ENCODE measurements around the gene SPINK6. TPM values are rescaled to one million over a fixed set of nuclear protein-coding genes. Genes with fewer than 3 reads are reported as not detected.

Gene SPINK6
- total and polyA plus RNA-seq, 10 donors, result not detected

GRCh38 chr5:148177207-148177606, 25.6 kb upstream of the SPINK6 start:
- H3K36me3 ChIP-seq, result no peaks in the 10 kb centered on the region
- no peaks in the 10 kb centered on the region for H3K4me1 ChIP-seq
- WGBS, 5 donors, result 30 to 44% (median 41%) methylated on average over 1 of the region's 1 CpG
- peaks cover 0 to 5% (median 0%) of the 10 kb centered on the region in 7 donors for H3K27me3 ChIP-seq (replicated peaks in 1 of 7)
- DNase-seq, result no peak
- no peaks in the 10 kb centered on the region for H3K9me3 ChIP-seq
- no peak overlapping the region for H3K4me3 ChIP-seq
- H3K27ac ChIP-seq, result no peak overlapping the region
- intact Hi-C loops (cut with DNase I; ENCODE audit: low total_unique reads), result no loop called here
- TF ChIP-seq POLR2A (IDR thresholded peaks at IDR 0.05) (no peak), POLR2AphosphoS5 (IDR thresholded peaks at IDR 0.05) (no peak), CTCF (IDR thresholded peaks at IDR 0.05 in 8 of 11, conservative IDR thresholded peaks at IDR 0.05 in 3 of 11) (no peak)

DNA sequence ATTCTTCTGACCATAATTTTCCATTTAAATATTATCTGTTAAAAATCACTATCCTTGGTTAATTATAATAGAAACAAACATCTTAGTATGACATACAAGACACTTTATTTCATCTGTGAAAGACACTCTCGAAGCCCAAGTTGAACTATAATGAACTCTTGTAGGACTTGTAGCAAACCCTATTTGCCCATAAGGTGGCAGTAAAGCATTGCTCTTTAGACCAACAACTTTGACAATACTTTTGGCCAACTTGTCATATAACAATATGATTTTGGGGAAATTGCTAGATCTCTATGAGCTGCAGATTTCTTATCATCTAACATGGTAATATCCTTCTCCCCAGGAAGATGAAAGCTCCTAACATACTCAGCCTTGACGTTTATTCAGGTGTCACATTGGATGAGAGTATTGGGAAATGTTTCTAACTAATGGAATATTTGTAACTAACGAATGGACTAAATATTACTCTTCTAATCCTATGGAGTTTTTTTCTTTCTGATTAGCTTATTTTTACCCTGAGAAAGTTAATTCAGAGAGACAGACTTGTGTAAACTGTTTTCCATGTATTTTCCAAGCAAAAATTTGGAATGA, 23.5 kb upstream of the SPINK6 start:
- no peaks in the 10 kb centered on the region for H3K27me3 ChIP-seq (replicated peaks in 1 of 7)
- no peak overlapping the region for H3K4me3 ChIP-seq
- WGBS, 5 donors, result 35 to 42% (median 37%) methylated on average over 3 of the region's 3 CpGs
- H3K36me3 ChIP-seq, result no peaks in the 10 kb centered on the region
- no peak overlapping the region for H3K27ac ChIP-seq
- DNase-seq, result no peak
- TF ChIP-seq CTCF (IDR thresholded peaks at IDR 0.05 in 8 of 11, conservative IDR thresholded peaks at IDR 0.05 in 3 of 11) (peak in 10 of 11 experiments; percentile 5 to 74 (median 58)), POLR2A (IDR thresholded peaks at IDR 0.05) (no peak)
- H3K9me3 ChIP-seq, result no peaks in the 10 kb centered on the region
- intact Hi-C loops (cut with DNase I; ENCODE audit: low total_unique reads), result no loop called here
- H3K4me1 ChIP-seq, result no peaks in the 10 kb centered on the region

DNA sequence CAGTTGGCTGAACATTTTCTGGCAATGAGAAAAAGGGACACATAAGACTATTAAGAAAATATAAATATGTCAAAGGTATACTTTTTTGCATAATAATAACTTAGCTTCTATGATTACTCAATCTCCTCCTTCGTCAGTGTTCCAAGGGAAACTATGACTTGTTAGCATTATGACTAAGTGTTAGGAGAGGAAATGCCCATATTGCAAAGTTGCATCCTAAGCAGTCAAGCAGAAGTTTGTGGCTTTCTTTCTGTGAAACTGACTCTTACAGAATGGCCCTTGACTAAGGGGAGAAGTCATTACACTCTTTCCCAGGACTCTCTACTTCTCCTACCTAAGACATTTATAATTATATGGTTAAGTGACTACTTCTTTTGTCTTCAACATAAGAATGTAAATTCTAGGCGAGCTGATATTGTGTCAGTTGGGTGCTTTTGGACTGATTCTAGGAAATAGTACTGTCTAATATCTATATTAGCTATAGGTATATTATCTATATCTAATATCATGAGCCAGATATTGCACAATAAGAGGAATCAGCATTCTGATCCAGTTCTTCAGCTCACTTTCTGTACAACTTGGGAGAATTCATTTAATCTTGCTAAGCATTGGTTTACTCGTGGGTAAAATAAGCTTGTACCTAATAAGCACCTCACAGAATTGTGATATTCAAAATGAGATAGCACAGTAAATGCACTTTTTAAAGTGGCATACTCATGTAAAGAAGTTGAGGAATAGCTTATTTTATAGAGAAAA, 16.4 kb upstream of the SPINK6 start:
- peaks cover 0 to 5% (median 0%) of the 10 kb centered on the region in 6 donors for H3K4me1 ChIP-seq
- TF ChIP-seq POLR2AphosphoS5 (IDR thresholded peaks at IDR 0.05) (no peak), CTCF (IDR thresholded peaks at IDR 0.05 in 8 of 11, conservative IDR thresholded peaks at IDR 0.05 in 3 of 11) (no peak), POLR2A (IDR thresholded peaks at IDR 0.05) (no peak)
- no peaks in the 10 kb centered on the region for H3K9me3 ChIP-seq
- 41 to 62% (median 54%) methylated on average over 3 of the region's 3 CpGs for WGBS, 5 donors
- no peak for DNase-seq
- intact Hi-C loops (cut with DNase I; ENCODE audit: low total_unique reads), result no loop called here
- H3K4me3 ChIP-seq, result peak overlapping the region in 1 of 8 donors; percentile 35
- H3K36me3 ChIP-seq, result no peaks in the 10 kb centered on the region
- H3K27me3 ChIP-seq (replicated peaks in 1 of 7), result no peaks in the 10 kb centered on the region
- peak overlapping the region; percentile 36 to 89 (median 72) for H3K27ac ChIP-seq

DNA sequence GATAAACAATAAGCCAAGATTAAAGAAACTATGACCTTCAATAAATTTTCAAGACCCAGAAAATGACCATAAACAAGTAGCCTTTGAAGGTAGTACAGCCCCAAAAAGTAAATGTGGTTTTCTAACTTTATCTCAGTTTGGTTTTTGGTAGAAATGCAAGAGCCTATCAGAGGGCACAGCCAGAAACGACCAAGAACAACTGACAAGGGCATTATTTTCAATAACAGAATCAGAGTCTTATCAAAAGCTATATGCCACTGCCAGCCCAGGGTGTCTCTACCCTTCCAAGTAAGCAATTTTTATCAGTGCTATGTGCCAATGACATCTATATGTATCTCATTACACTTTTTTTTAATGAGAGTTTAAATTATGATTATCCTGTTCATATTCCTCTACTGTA, 11.8 kb upstream of the SPINK6 start:
- intact Hi-C loops (cut with DNase I; ENCODE audit: low total_unique reads), result no loop called here
- Histone ChIP-seq H3K4me3 (no peak overlapping the region), H3K4me1 (peaks cover 0 to 5% (median 0%) of the 10 kb centered on the region in 6 donors), H3K36me3 (no peaks in the 10 kb centered on the region), H3K27ac (no peak overlapping the region), H3K9me3 (no peaks in the 10 kb centered on the region), H3K27me3 (replicated peaks in 1 of 7) (no peaks in the 10 kb centered on the region)
- 47 to 70% (median 51%) methylated on average over 1 of the region's 1 CpG for WGBS, 5 donors
- no peak for TF ChIP-seq POLR2AphosphoS5 (IDR thresholded peaks at IDR 0.05)
- TF ChIP-seq CTCF (IDR thresholded peaks at IDR 0.05 in 8 of 11, conservative IDR thresholded peaks at IDR 0.05 in 3 of 11), result no peak
- no peak for TF ChIP-seq POLR2A (IDR thresholded peaks at IDR 0.05)
- no peak for DNase-seq
